Anterior cingulate cortex (tissue), 58 donors: ENCODE data around the gene FRK.
"Not testable (repeated sequence)": the region's sequence is repeated elsewhere in the genome, so short reads cannot be mapped to it uniquely, and the experiment has no call there.

ENCODE experiments used
- DNase-seq, 58 donors: peaks; one replicate each; lab custom pipeline; 2025; lab: John Stamatoyannopoulos, UW

FRK gene

GRCh38 chr6:116010790-116011401 is 49.8 kb downstream of the FRK start:
- DNase-seq: peak in 47 of 58 donors; percentile 1 to 78 (median 40)

GRCh38 chr6:116010386-116010785 is 50.3 kb downstream of the FRK start:
- DNase-seq: no peak

GRCh38 chr6:116008470-116009243 is 52.0 kb downstream of the FRK start:
- DNase-seq: peak in 12 of 58 donors; percentile 2 to 48 (median 32)

- no peak for DNase-seq
Observed at GRCh38 chr6:116004841-116005815, 55.6 kb downstream of the FRK start.

GRCh38 chr6:116003668-116004067 is 57.0 kb downstream of the FRK start:
- no peak for DNase-seq

GRCh38 chr6:116002756-116003155 is 57.9 kb downstream of the FRK start:
- DNase-seq: no peak

- DNase-seq: no peak
Observed at GRCh38 chr6:115999235-115999634, 61.5 kb downstream of the FRK start.

GRCh38 chr6:115997990-115998585 is 62.6 kb downstream of the FRK start:
- DNase-seq: no peak

GRCh38 chr6:115986026-115986425 is 74.7 kb downstream of the FRK start:
- DNase-seq: no peak

GRCh38 chr6:115984809-115985208 is 75.9 kb downstream of the FRK start:
- no peak for DNase-seq

GRCh38 chr6:115983998-115984397 is 76.7 kb downstream of the FRK start:
- DNase-seq: no peak

GRCh38 chr6:115982453-115982852 is 78.2 kb downstream of the FRK start:
- DNase-seq: no peak

GRCh38 chr6:115977220-115977619 is 83.5 kb downstream of the FRK start:
- DNase-seq: no peak

GRCh38 chr6:115976321-115976870 is 84.3 kb downstream of the FRK start:
- DNase-seq: peak in 6 of 58 donors; percentile 8 to 77 (median 10)

- peak in 3 of 58 donors; percentile 2 to 5 (median 4) for DNase-seq
Observed at GRCh38 chr6:115972679-115973078, 88.0 kb downstream of the FRK start.

GRCh38 chr6:115971785-115972184 is 88.9 kb downstream of the FRK start:
- DNase-seq: peak in 2 of 58 donors; percentile 4 to 5

GRCh38 chr6:115969930-115970273 is 90.8 kb downstream of the FRK start:
- DNase-seq: no peak

GRCh38 chr6:115969207-115969929 is 91.3 kb downstream of the FRK start:
- DNase-seq: peak in 33 of 58 donors; percentile 1 to 50 (median 14)

- not testable (repeated sequence) for DNase-seq
Observed at GRCh38 chr6:115960286-115960685, 100.4 kb downstream of the FRK start.
